Measurements from ENCODE around the gene IFIT1B. TPM values are rescaled to one million over a fixed set of nuclear protein-coding genes. Genes with fewer than 3 reads are reported as not detected.

Gene IFIT1B
- total RNA-seq, 3 donors from 2014 or later (not counting 1 experiment from before 2014, with no cell fraction given), result not detected

GRCh38 chr10:89426230-89426868 is 48.5 kb downstream of the IFIT1B start:
- Histone ChIP-seq H3K4me1 (ENCODE audit: control insufficient read depth, insufficient read depth, low read length) (no peaks in the 10 kb centered on the region), H3K27me3 (ENCODE audit: control insufficient read depth, insufficient read depth, low read length) (no peaks in the 10 kb centered on the region), H3K9me3 (ENCODE audit: control insufficient read depth, insufficient read depth, low read length) (no peaks in the 10 kb centered on the region), H3K36me3 (ENCODE audit: control insufficient read depth, insufficient read depth, low read length) (peaks cover 4% of the 10 kb centered on the region), H3K4me3 (ENCODE audit: low read length) (no peak overlapping the region), H3K27ac (ENCODE audit: low read length) (no peak overlapping the region)
- intact Hi-C loops (cut with micrococcal nuclease), result loop anchor here (5.0 kb wide), 1 partner anchor 136 kb away; no protein-coding TSS in a partner anchor
- Mint-ChIP-seq H3K4me3 (no peak overlapping the region), H3K4me1 (peaks cover 0 to under 1% of the 10 kb centered on the region in 2 donors), H3K9me3 (no peaks in the 10 kb centered on the region), H3K27me3 (ENCODE audit: low read depth in 2 of 2) (peaks cover 0 to 6% of the 10 kb centered on the region in 2 donors), H3K27ac (no peak overlapping the region), H3K36me3 (no peaks in the 10 kb centered on the region)
- 68% methylated on average over 5 of the region's 5 CpGs for WGBS (ENCODE audit: insufficient coverage)
- TF ChIP-seq CTCF (IDR thresholded peaks at IDR 0.05), result peak; percentile 53
- DNase-seq (peak in 1 of 2 donors; percentile 65), ATAC-seq (peak; percentile 43 to 73 (median 70))

GRCh38 chr10:89427629-89428028 is 49.8 kb downstream of the IFIT1B start:
- Mint-ChIP-seq H3K9me3 (no peaks in the 10 kb centered on the region), H3K27me3 (ENCODE audit: low read depth in 2 of 2) (peaks cover 0 to 17% of the 10 kb centered on the region in 2 donors), H3K4me3 (no peak overlapping the region), H3K36me3 (no peaks in the 10 kb centered on the region), H3K4me1 (no peaks in the 10 kb centered on the region), H3K27ac (no peak overlapping the region)
- no peak for DNase-seq
- Histone ChIP-seq H3K4me1 (ENCODE audit: control insufficient read depth, insufficient read depth, low read length) (no peaks in the 10 kb centered on the region), H3K27me3 (ENCODE audit: control insufficient read depth, insufficient read depth, low read length) (no peaks in the 10 kb centered on the region), H3K36me3 (ENCODE audit: control insufficient read depth, insufficient read depth, low read length) (no peaks in the 10 kb centered on the region), H3K27ac (ENCODE audit: low read length) (no peak overlapping the region), H3K9me3 (ENCODE audit: control insufficient read depth, insufficient read depth, low read length) (no peaks in the 10 kb centered on the region), H3K4me3 (ENCODE audit: low read length) (no peak overlapping the region)
- 85% methylated on average over 3 of the region's 4 CpGs for WGBS (ENCODE audit: insufficient coverage)
- intact Hi-C loops (cut with micrococcal nuclease), result loop anchor here (5.0 kb wide), 1 partner anchor 135 kb away; no protein-coding TSS in a partner anchor
- ATAC-seq, result no peak
- TF ChIP-seq CTCF (IDR thresholded peaks at IDR 0.05), result no peak

DNA sequence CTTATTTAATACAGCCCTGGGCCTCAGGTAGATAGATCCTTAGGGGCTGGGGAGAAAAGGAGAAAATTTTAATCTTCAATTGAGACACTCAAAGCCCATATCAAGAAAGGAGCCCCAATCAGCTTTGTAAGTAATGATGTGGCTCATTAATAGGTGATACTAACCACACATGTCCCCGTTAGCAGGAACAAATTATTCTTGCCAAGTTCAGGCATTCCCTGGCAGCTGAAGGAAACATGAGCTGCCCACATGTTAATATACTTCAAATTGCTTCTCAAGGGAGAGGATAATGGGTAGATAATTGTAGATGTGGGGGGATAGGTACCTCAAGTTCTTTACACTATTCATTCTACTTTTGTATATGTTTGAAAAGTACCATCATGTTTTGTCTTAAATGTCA is 51.0 kb downstream of the IFIT1B start:
- TF ChIP-seq CTCF (IDR thresholded peaks at IDR 0.05), result no peak
- DNase-seq (no peak), ATAC-seq (no peak)
- 75% methylated on average over 1 of the region's 1 CpG for WGBS (ENCODE audit: insufficient coverage)
- Mint-ChIP-seq H3K9me3 (no peaks in the 10 kb centered on the region), H3K36me3 (no peaks in the 10 kb centered on the region), H3K27me3 (ENCODE audit: low read depth in 2 of 2) (peaks cover 3 to 28% of the 10 kb centered on the region in 2 donors), H3K27ac (no peak overlapping the region), H3K4me1 (no peaks in the 10 kb centered on the region), H3K4me3 (no peak overlapping the region)
- Histone ChIP-seq H3K36me3 (ENCODE audit: control insufficient read depth, insufficient read depth, low read length) (no peaks in the 10 kb centered on the region), H3K4me3 (ENCODE audit: low read length) (no peak overlapping the region), H3K27ac (ENCODE audit: low read length) (no peak overlapping the region), H3K27me3 (ENCODE audit: control insufficient read depth, insufficient read depth, low read length) (no peaks in the 10 kb centered on the region), H3K4me1 (ENCODE audit: control insufficient read depth, insufficient read depth, low read length) (no peaks in the 10 kb centered on the region), H3K9me3 (ENCODE audit: control insufficient read depth, insufficient read depth, low read length) (no peaks in the 10 kb centered on the region)
- intact Hi-C loops (cut with micrococcal nuclease), result loop anchor here (5.0 kb wide), 1 partner anchor 133 kb away; no protein-coding TSS in a partner anchor

- 83% methylated on average over 3 of the region's 3 CpGs for WGBS (ENCODE audit: insufficient coverage)
These were observed 54.1 kb downstream of the IFIT1B start for GRCh38 chr10:89431977-89432376.

More at GRCh38 chr10:89431977-89432376, 54.1 kb downstream of the IFIT1B start:
- peaks cover 10% of the 10 kb centered on the region for H3K27me3 ChIP-seq (ENCODE audit: control insufficient read depth, insufficient read depth, low read length)
- no peak overlapping the region for H3K4me3 Mint-ChIP-seq
- ATAC-seq (no peak), DNase-seq (no peak)
- H3K27me3 Mint-ChIP-seq (ENCODE audit: low read depth in 2 of 2), result peaks cover 14 to 58% of the 10 kb centered on the region in 2 donors
- H3K4me1 ChIP-seq (ENCODE audit: control insufficient read depth, insufficient read depth, low read length), result no peaks in the 10 kb centered on the region
- H3K4me3 ChIP-seq (ENCODE audit: low read length), result no peak overlapping the region
- intact Hi-C loops (cut with micrococcal nuclease), result no loop called here
- no peak overlapping the region for H3K27ac Mint-ChIP-seq
- H3K27ac ChIP-seq (ENCODE audit: low read length), result no peak overlapping the region
- H3K9me3 Mint-ChIP-seq, result no peaks in the 10 kb centered on the region
- H3K9me3 ChIP-seq (ENCODE audit: control insufficient read depth, insufficient read depth, low read length), result no peaks in the 10 kb centered on the region
- H3K36me3 ChIP-seq (ENCODE audit: control insufficient read depth, insufficient read depth, low read length), result no peaks in the 10 kb centered on the region
- H3K4me1 Mint-ChIP-seq, result no peaks in the 10 kb centered on the region
- H3K36me3 Mint-ChIP-seq, result no peaks in the 10 kb centered on the region
- no peak for TF ChIP-seq CTCF (IDR thresholded peaks at IDR 0.05)
